ENCODE data around the gene MS4A13. TPM values are rescaled to one million over a fixed set of nuclear protein-coding genes. Genes with fewer than 3 reads are reported as not detected.

MS4A13 gene
- total RNA-seq, 2 experiments from 2014 or later: not detected

DNA sequence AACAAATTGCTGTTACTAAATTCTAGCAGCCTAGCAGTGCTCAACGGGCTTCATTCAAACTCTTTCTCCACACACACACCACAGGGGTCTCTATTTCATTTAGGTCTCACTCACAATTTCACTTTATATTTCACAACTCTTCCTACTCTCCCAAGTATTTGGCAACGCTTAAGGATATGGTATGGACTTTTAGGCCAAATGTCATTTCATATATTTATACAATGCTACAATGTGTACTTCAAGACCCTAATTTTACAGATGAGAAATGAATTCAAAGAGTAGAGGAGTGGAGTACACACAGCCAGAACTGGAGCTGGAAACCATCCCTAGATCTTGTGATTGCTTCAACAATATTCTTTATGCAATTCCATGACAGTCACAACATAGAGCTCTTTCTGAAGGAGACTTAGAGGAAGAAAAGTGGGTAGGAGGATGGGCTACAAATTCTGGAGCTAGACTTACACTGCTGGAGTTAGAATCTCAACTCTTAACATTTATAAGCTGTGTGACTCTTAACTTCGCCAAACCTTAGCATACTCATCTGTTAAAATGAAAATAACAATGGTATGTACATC is 2.5 kb upstream of the MS4A13 start:
- POLR2A ChIA-PET: no interaction called here

DNA sequence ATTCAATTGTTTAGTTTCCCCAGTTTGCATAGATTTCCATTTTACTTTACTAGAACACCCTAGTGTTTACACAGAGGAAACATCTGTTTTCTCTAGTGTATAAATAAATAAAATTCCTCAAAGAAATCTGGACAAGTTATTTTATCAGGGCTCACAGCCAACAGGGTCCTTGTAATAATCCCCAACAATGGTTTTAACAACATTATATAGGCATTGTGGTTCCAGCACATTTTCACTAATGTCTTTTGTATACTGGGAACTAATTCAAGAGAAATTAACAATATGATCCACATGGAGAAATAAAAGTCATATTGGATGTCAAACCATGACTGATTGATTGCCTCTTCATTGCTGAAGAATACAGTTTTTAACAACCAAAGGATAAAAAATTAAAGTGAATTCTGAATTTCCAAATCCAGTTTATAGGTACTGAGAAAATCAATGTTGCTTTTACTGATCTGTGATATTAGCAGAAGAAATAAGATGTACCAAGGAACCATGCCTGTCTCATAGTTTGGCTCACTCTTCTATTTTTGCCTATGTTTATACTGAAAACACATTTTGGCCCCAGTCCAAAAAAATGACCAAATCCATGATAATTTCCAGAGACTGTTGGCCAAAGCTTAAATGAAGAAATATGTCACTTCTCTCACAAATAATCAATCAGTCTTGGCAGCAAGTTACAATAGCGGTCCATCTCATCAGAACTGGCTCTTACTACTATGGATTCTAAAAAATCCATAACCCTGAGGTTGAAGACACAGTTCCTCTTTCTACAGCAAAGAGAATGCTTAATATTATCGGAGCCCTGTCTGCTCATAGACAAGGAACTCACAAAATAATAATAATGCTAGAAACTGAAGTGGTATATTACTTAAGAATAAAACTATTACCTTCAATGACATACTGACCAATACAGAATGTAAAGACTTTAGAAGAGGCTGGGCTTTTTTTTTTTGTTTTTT is 1.4 kb upstream of the MS4A13 start:
- no peak for DNase-seq
- no peak overlapping the region for H3K4me3 Mint-ChIP-seq
- POLR2A ChIA-PET: no interaction called here
- peaks cover 11% of the 10 kb centered on the region for H3K27me3 Mint-ChIP-seq
- CTCF ChIA-PET: interaction anchor here (0.7 kb wide), 1 partner anchor 103 kb away, joined by 3 read pairs; no protein-coding TSS in a partner anchor
- intact Hi-C loops (cut with DNase I, micrococcal nuclease): no loop called here
- no peak overlapping the region for H3K27ac Mint-ChIP-seq
- no peaks in the 10 kb centered on the region for H3K36me3 ChIP-seq (ENCODE audit: insufficient read depth, low read length)
- H3K4me1 ChIP-seq (ENCODE audit: insufficient read depth, low read length): no peaks in the 10 kb centered on the region
- H3K9me3 Mint-ChIP-seq: no peaks in the 10 kb centered on the region
- no peak for ATAC-seq (ENCODE audit: poor library complexity)
- TF ChIP-seq, protein P1, sequence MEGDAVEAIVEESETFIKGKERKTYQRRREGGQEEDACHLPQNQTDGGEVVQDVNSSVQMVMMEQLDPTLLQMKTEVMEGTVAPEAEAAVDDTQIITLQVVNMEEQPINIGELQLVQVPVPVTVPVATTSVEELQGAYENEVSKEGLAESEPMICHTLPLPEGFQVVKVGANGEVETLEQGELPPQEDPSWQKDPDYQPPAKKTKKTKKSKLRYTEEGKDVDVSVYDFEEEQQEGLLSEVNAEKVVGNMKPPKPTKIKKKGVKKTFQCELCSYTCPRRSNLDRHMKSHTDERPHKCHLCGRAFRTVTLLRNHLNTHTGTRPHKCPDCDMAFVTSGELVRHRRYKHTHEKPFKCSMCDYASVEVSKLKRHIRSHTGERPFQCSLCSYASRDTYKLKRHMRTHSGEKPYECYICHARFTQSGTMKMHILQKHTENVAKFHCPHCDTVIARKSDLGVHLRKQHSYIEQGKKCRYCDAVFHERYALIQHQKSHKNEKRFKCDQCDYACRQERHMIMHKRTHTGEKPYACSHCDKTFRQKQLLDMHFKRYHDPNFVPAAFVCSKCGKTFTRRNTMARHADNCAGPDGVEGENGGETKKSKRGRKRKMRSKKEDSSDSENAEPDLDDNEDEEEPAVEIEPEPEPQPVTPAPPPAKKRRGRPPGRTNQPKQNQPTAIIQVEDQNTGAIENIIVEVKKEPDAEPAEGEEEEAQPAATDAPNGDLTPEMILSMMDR (IDR thresholded peaks at IDR 0.05): no peak
- no peaks in the 10 kb centered on the region for H3K4me1 Mint-ChIP-seq (ENCODE audit: low read depth)
- H3K4me3 ChIP-seq (ENCODE audit: low read length): no peak overlapping the region
- no peak overlapping the region for H3K27ac ChIP-seq (ENCODE audit: low read depth in 1 of 2, low read length in 2 of 2)
- H3K27me3 ChIP-seq (ENCODE audit: control insufficient read depth in 1 of 2, insufficient read depth in 2 of 2, low read length in 2 of 2): peaks cover 0 to 5% of the 10 kb centered on the region in 2 experiments
- H3K36me3 Mint-ChIP-seq (ENCODE audit: low read depth): no peaks in the 10 kb centered on the region
- peaks cover 0 to 15% of the 10 kb centered on the region in 2 experiments for H3K9me3 ChIP-seq (ENCODE audit: control insufficient read depth in 1 of 2, insufficient read depth in 1 of 2, low read length in 2 of 2)

More for the DNA sequence above, 2.5 kb upstream of the MS4A13 start:
- Mint-ChIP-seq H3K9me3 (peaks cover 2% of the 10 kb centered on the region), H3K27me3 (peaks cover 13% of the 10 kb centered on the region), H3K27ac (no peak overlapping the region), H3K36me3 (ENCODE audit: low read depth) (no peaks in the 10 kb centered on the region), H3K4me1 (ENCODE audit: low read depth) (no peaks in the 10 kb centered on the region), H3K4me3 (no peak overlapping the region)
- peaks cover 0 to 5% of the 10 kb centered on the region in 2 experiments for H3K27me3 ChIP-seq (ENCODE audit: control insufficient read depth in 1 of 2, insufficient read depth in 2 of 2, low read length in 2 of 2)
- peaks cover 0 to 15% of the 10 kb centered on the region in 2 experiments for H3K9me3 ChIP-seq (ENCODE audit: control insufficient read depth in 1 of 2, insufficient read depth in 1 of 2, low read length in 2 of 2)
- no peak overlapping the region for H3K27ac ChIP-seq (ENCODE audit: low read depth in 1 of 2, low read length in 2 of 2)
- no peaks in the 10 kb centered on the region for H3K4me1 ChIP-seq (ENCODE audit: insufficient read depth, low read length)
- no peaks in the 10 kb centered on the region for H3K36me3 ChIP-seq (ENCODE audit: insufficient read depth, low read length)
- DNase-seq (no peak), ATAC-seq (ENCODE audit: poor library complexity) (no peak)
- CTCF ChIA-PET: interaction anchor here (0.7 kb wide), 1 partner anchor 102 kb away, joined by 3 read pairs; no protein-coding TSS in a partner anchor
- TF ChIP-seq, protein P1 (IDR thresholded peaks at IDR 0.05): no peak
- no peak overlapping the region for H3K4me3 ChIP-seq (ENCODE audit: low read length)
- intact Hi-C loops (cut with DNase I, micrococcal nuclease): no loop called here

DNA sequence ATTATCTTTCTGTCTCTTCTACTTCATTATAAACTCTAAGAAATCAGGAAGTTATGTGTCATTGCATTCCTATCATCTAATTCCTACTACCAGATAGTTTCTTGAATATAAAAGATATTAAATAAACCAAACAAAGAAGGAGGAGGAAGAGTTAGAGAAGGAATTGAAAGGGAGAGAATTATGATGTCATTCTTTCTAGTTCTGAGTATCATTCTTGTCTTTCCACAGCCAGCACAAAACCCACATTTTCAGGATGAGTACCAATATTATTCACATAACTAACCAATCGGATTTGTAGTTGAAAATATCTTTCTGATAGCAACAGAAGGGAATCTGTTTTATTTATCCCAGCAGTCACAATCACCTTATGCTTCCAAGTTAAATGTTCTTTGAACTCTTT is 13.3 kb downstream of the MS4A13 start:
- Mint-ChIP-seq H3K9me3 (peaks cover 2% of the 10 kb centered on the region), H3K27ac (no peak overlapping the region), H3K36me3 (ENCODE audit: low read depth) (no peaks in the 10 kb centered on the region), H3K27me3 (peaks cover 27% of the 10 kb centered on the region), H3K4me1 (ENCODE audit: low read depth) (no peaks in the 10 kb centered on the region), H3K4me3 (no peak overlapping the region)
- ChIA-PET POLR2A (no interaction called here), CTCF (no interaction called here)
- ATAC-seq (ENCODE audit: poor library complexity) (no peak), DNase-seq (no peak)
- H3K9me3 ChIP-seq (ENCODE audit: control insufficient read depth in 1 of 2, insufficient read depth in 1 of 2, low read length in 2 of 2): no peaks in the 10 kb centered on the region
- no peaks in the 10 kb centered on the region for H3K36me3 ChIP-seq (ENCODE audit: insufficient read depth, low read length)
- no peaks in the 10 kb centered on the region for H3K27me3 ChIP-seq (ENCODE audit: control insufficient read depth in 1 of 2, insufficient read depth in 2 of 2, low read length in 2 of 2)
- H3K4me1 ChIP-seq (ENCODE audit: insufficient read depth, low read length): no peaks in the 10 kb centered on the region
- TF ChIP-seq, protein P1 (IDR thresholded peaks at IDR 0.05): no peak
- no peak overlapping the region for H3K4me3 ChIP-seq (ENCODE audit: low read length)
- intact Hi-C loops (cut with DNase I, micrococcal nuclease): no loop called here
- no peak overlapping the region for H3K27ac ChIP-seq (ENCODE audit: low read depth in 1 of 2, low read length in 2 of 2)

All from CD4-positive, alpha-beta T cell (primary cell).